OCI-LY7 (cell line): Measurements from ENCODE around the gene HLA-A.

Source experiments
- CTCF ChIP-seq: fragments of 200-600 bp; sonication (generic); conservative IDR thresholded peaks from 2 replicates; pipeline ENCODE4 v1.5.1; 2014; ENCODE audit warnings: mild to moderate bottlenecking, antibody characterized with exemption, low read length, moderate library complexity, mixed read lengths
- EZH2phosphoT487 ChIP-seq: fragments of 200-600 bp; sonication (generic); IDR thresholded peaks from 2 replicates; pipeline ENCODE4 v1.6.1; 2018; ENCODE audit warnings: low read depth, borderline replicate concordance, mild to moderate bottlenecking, mixed run types, antibody characterized with exemption, low read length, moderate library complexity, mixed read lengths

GRCh38 chr6:29924731-29925130 lies 17.6 kb upstream of the HLA-A start:
- TF ChIP-seq CTCF, result no peak
- TF ChIP-seq EZH2phosphoT487, result no peak
